GM23248 (cell line): ENCODE results near the gene UNC119.

ENCODE experiments used
- EZH2 ChIP-seq: fragments of 200-600 bp; sonication (generic); IDR thresholded peaks from 2 replicates; pipeline ENCODE4 v1.6.1; 2018; ENCODE audit warnings: antibody characterized with exemption, mild to moderate bottlenecking; ENCODE audit not compliant: insufficient read depth, poor library complexity, severe bottlenecking
- EZH2phosphoT487 ChIP-seq: fragments of 200-600 bp; sonication (generic); IDR thresholded peaks from 2 replicates; pipeline ENCODE4 v1.6.1; 2018; ENCODE audit warnings: antibody characterized with exemption, moderate library complexity, mild to moderate bottlenecking, low read depth; ENCODE audit not compliant: insufficient read depth

DNA sequence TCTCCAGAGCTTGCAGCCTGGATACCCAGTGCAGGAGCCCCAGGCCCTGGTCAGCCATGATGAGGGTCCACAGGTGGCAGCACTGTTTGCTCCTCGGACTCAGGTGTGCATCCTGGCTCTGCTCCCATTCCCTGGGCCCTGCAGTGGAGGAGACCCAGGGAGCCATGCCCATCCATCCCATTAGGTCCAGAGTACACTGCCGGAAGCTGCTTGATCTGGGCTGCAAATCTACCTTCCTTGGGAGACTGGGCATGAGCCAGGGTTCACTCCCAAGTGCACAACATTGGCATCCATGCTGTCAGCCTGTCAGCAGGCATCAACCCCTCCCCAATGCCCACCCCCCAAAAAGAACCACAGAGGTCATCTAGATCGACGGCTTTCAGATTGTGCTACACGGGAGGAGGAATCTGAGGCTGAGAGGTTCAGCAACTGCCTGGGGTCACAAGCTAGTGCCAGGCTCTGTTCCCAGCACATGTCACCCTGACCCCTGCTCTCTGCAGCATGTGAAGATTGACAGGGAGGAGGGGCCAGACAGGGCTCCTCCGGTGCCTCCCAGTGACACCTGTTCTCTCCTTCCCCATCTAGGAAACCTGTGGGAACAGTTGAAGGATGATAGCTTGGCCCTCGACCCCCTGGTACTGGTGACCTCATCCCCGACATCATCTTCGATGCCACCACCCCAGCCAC is 15.7 kb downstream of the UNC119 start:
- TF ChIP-seq EZH2: no peak
- TF ChIP-seq EZH2phosphoT487: no peak
